Mononuclear cell (primary cell): ENCODE measurements around the gene TJP1. TPM values are rescaled to one million over a fixed set of nuclear protein-coding genes. Genes with fewer than 3 reads are reported as not detected.
"Not testable (repeated sequence)": the region's sequence is repeated elsewhere in the genome, so short reads cannot be mapped to it uniquely, and the experiment has no call there.

ENCODE experiments used
- H3K27me3 ChIP-seq: 2 replicates; pipeline ENCODE4 v1.6.0; 2011; ENCODE audit warnings: low read length, control low read depth; ENCODE audit not compliant: insufficient read depth
- H3K4me1 ChIP-seq: 2 replicates; pipeline ENCODE4 v1.5.1; 2011; ENCODE audit warnings: mild to moderate bottlenecking, low read length, control low read depth; ENCODE audit not compliant: insufficient read depth
- H3K4me3 ChIP-seq: 2 replicates; pipeline ENCODE4 v1.5.1; 2011; ENCODE audit warnings: mild to moderate bottlenecking, low read length, moderate library complexity
- H3K9me3 ChIP-seq: 2 replicates; pipeline ENCODE4 v1.5.1; 2011; ENCODE audit warnings: low read depth, mild to moderate bottlenecking, control low read depth, low read length
- total RNA-seq: library from RNA; depleted of rRNA; stranded (reverse); fragments of >200 nt; gene quantifications from one replicate; pipeline ENCODE4 v1.2.3, GENCODE V29; 2012

TJP1 gene
- total RNA-seq, 1 donor = 0.10 TPM

- Histone ChIP-seq H3K4me1 (no peaks in the 10 kb centered on the region), H3K4me3 (no peak overlapping the region), H3K9me3 (no peaks in the 10 kb centered on the region), H3K27me3 (peaks cover 7% of the 10 kb centered on the region)
Observed at GRCh38 chr15:29672923-29673809, 149.1 kb downstream of the TJP1 start.

GRCh38 chr15:29672446-29672845 is 149.8 kb downstream of the TJP1 start:
- H3K27me3 ChIP-seq = peaks cover 7% of the 10 kb centered on the region
- H3K4me3 ChIP-seq = no peak overlapping the region
- H3K9me3 ChIP-seq = no peaks in the 10 kb centered on the region
- H3K4me1 ChIP-seq = no peaks in the 10 kb centered on the region

- H3K27me3 ChIP-seq, H3K4me3 ChIP-seq, H3K4me1 ChIP-seq, H3K9me3 ChIP-seq: not testable (repeated sequence)
Observed at GRCh38 chr15:29672046-29672445, 150.2 kb downstream of the TJP1 start.

- Histone ChIP-seq H3K4me1 (no peaks in the 10 kb centered on the region), H3K4me3 (no peak overlapping the region), H3K27me3 (peaks cover 7% of the 10 kb centered on the region), H3K9me3 (no peaks in the 10 kb centered on the region)
Observed at GRCh38 chr15:29670998-29671981, 151.0 kb downstream of the TJP1 start.

GRCh38 chr15:29670266-29670665 is 152.0 kb downstream of the TJP1 start:
- Histone ChIP-seq H3K4me3 (no peak overlapping the region), H3K27me3 (peaks cover 4% of the 10 kb centered on the region)

GRCh38 chr15:29669823-29670222 is 152.4 kb downstream of the TJP1 start:
- H3K27me3 ChIP-seq = no peaks in the 10 kb centered on the region
- no peak overlapping the region for H3K4me3 ChIP-seq
- no peaks in the 10 kb centered on the region for H3K4me1 ChIP-seq
- no peaks in the 10 kb centered on the region for H3K9me3 ChIP-seq

More at GRCh38 chr15:29670266-29670665, 152.0 kb downstream of the TJP1 start:
- H3K4me1 ChIP-seq = no peaks in the 10 kb centered on the region
- H3K9me3 ChIP-seq = no peaks in the 10 kb centered on the region

GRCh38 chr15:29668120-29668602 is 154.1 kb downstream of the TJP1 start:
- Histone ChIP-seq H3K4me3 (no peak overlapping the region), H3K4me1 (no peaks in the 10 kb centered on the region), H3K9me3 (no peaks in the 10 kb centered on the region), H3K27me3 (no peaks in the 10 kb centered on the region)

GRCh38 chr15:29666241-29666640 is 156.0 kb downstream of the TJP1 start:
- Histone ChIP-seq H3K4me3 (no peak overlapping the region), H3K9me3 (no peaks in the 10 kb centered on the region), H3K27me3 (no peaks in the 10 kb centered on the region), H3K4me1 (no peaks in the 10 kb centered on the region)

GRCh38 chr15:29665444-29666003 is 156.7 kb downstream of the TJP1 start:
- Histone ChIP-seq H3K9me3 (no peaks in the 10 kb centered on the region), H3K4me1 (no peaks in the 10 kb centered on the region), H3K4me3 (no peak overlapping the region), H3K27me3 (no peaks in the 10 kb centered on the region)

GRCh38 chr15:29664406-29664805 is 157.9 kb downstream of the TJP1 start:
- H3K4me1 ChIP-seq = no peaks in the 10 kb centered on the region
- no peaks in the 10 kb centered on the region for H3K27me3 ChIP-seq
- no peak overlapping the region for H3K4me3 ChIP-seq
- no peaks in the 10 kb centered on the region for H3K9me3 ChIP-seq

- not testable (repeated sequence) for H3K27me3 ChIP-seq, H3K9me3 ChIP-seq, H3K4me1 ChIP-seq, H3K4me3 ChIP-seq
Observed at GRCh38 chr15:29657476-29657817, 164.8 kb downstream of the TJP1 start.

- H3K4me3 ChIP-seq = no peak overlapping the region
- no peaks in the 10 kb centered on the region for H3K9me3 ChIP-seq
- H3K4me1 ChIP-seq = no peaks in the 10 kb centered on the region
- no peaks in the 10 kb centered on the region for H3K27me3 ChIP-seq
Observed at GRCh38 chr15:29656636-29657475, 165.4 kb downstream of the TJP1 start.

GRCh38 chr15:29652595-29652994 is 169.7 kb downstream of the TJP1 start:
- H3K9me3 ChIP-seq = no peaks in the 10 kb centered on the region
- H3K4me3 ChIP-seq = no peak overlapping the region
- H3K27me3 ChIP-seq = no peaks in the 10 kb centered on the region
- H3K4me1 ChIP-seq = no peaks in the 10 kb centered on the region

- no peaks in the 10 kb centered on the region for H3K4me1 ChIP-seq
- H3K4me3 ChIP-seq = no peak overlapping the region
- H3K9me3 ChIP-seq = no peaks in the 10 kb centered on the region
- H3K27me3 ChIP-seq = no peaks in the 10 kb centered on the region
Observed at GRCh38 chr15:29651476-29652233, 170.6 kb downstream of the TJP1 start.
